Activated T-cell treated with anti-CD3 and anti-CD28 coated beads, Interleukin-2, amount 50 U/mL, for 72 hours (primary cell): ENCODE results near the gene AKT1. TPM values are rescaled to one million over a fixed set of nuclear protein-coding genes. Genes with fewer than 3 reads are reported as not detected.

Source experiments
- ATAC-seq, 2 donors: fragments of 150-1000 bp; cut with Tn5 transposase; replicated peaks in 1 of 2; 2 replicates each; pipeline ENCODE4 v1.10.0; 2021; ENCODE audit warnings: moderate library complexity in 2 of 2, mild to moderate bottlenecking in 1 of 2
- DNase-seq, 2 donors: peaks; one replicate each; pipeline ENCODE4 v3.0.0; 2021 to 2022; ENCODE audit warnings: mixed read lengths in 1 of 2
- H3K27ac Mint-ChIP-seq: one replicate; pipeline ENCODE4 v1.8.0; 2022; ENCODE audit warnings: mild to moderate bottlenecking, moderate library complexity, mixed read lengths
- H3K27me3 Mint-ChIP-seq: one replicate; pipeline ENCODE4 v1.8.0; 2022; ENCODE audit warnings: low read depth, mixed read lengths
- H3K36me3 Mint-ChIP-seq, 2 donors: one replicate each; pipeline ENCODE4 v1.8.0; 2022; ENCODE audit warnings: mixed read lengths in 2 of 2, mild to moderate bottlenecking in 1 of 2; ENCODE audit not compliant: insufficient read depth in 2 of 2
- H3K4me1 Mint-ChIP-seq: one replicate; pipeline ENCODE4 v1.8.0; 2022; ENCODE audit warnings: low read depth, mixed read lengths
- H3K4me3 Mint-ChIP-seq, 2 donors: one replicate each; pipeline ENCODE4 v1.8.0; 2022; ENCODE audit warnings: mild to moderate bottlenecking in 2 of 2, mixed read lengths in 2 of 2, moderate library complexity in 2 of 2
- H3K9me3 Mint-ChIP-seq, 2 donors: one replicate each; pipeline ENCODE4 v1.8.0; 2022; ENCODE audit warnings: mixed read lengths in 2 of 2
- total RNA-seq, 2 donors: library from RNA; stranded (reverse); gene quantifications; one replicate each; pipeline ENCODE4 v1.2.3, GENCODE V29; 2022

The AKT1 gene
- total RNA-seq, 2 donors from 2014 or later: 98.0 to 113 TPM

- ATAC-seq (no peak), DNase-seq (no peak)
- H3K36me3 Mint-ChIP-seq: no peaks in the 10 kb centered on the region
- no peaks in the 10 kb centered on the region for H3K27me3 Mint-ChIP-seq
- no peak overlapping the region for H3K4me3 Mint-ChIP-seq
- H3K27ac Mint-ChIP-seq: no peak overlapping the region
- H3K4me1 Mint-ChIP-seq: no peaks in the 10 kb centered on the region
- no peaks in the 10 kb centered on the region for H3K9me3 Mint-ChIP-seq
These were observed 73.8 kb downstream of the AKT1 start for GRCh38 chr14:104721505-104722431.

Other genes with a start within 250 kb of the AKT1 start
- gene C14orf180, start 216.0 kb downstream of the AKT1 start, total RNA-seq: not detected
- gene TMEM179, start 191.0 kb downstream of the AKT1 start, total RNA-seq: under 1 TPM in 1 of 2 donors, not detected in 1; 0.46 TPM
- 10 to 100 TPM; 37.6 to 38.8 TPM for gene INF2, start 106.1 kb downstream of the AKT1 start, total RNA-seq
- 1 to 10 TPM; 4.6 to 6.1 TPM for gene ADSS1, start 71.5 kb downstream of the AKT1 start, total RNA-seq
- gene SIVA1, start 42.6 kb downstream of the AKT1 start, total RNA-seq: 10 to 100 TPM; 72.9 TPM
- 1 to 10 TPM; 2.5 to 3.0 TPM for gene ZBTB42, start 5.4 kb upstream of the AKT1 start, total RNA-seq
- gene CEP170B, start 69.5 kb upstream of the AKT1 start, total RNA-seq: 1 to 10 TPM; 6.1 to 7.9 TPM
- under 1 TPM in 1 of 2 donors, not detected in 1; 0.30 TPM for gene PLD4, start 129.1 kb upstream of the AKT1 start, total RNA-seq
- gene AHNAK2, start 182.6 kb upstream of the AKT1 start, total RNA-seq: under 1 TPM in 1 of 2 donors, not detected in 1; 0.05 TPM
- under 1 TPM; 0.79 to 0.93 TPM for gene CLBA1, start 190.0 kb upstream of the AKT1 start, total RNA-seq
- 10 to 100 TPM; 56.8 to 57.5 TPM for gene CDCA4, start 225.3 kb upstream of the AKT1 start, total RNA-seq